GM18867 (cell line): Measurements from ENCODE around the gene COLGALT1.
"Not testable (repeated sequence)": the region's sequence is repeated elsewhere in the genome, so short reads cannot be mapped to it uniquely, and the experiment has no call there.

ENCODE experiments used
- ATAC-seq: cut with Tn5 transposase; IDR thresholded peaks from one replicate; pipeline ENCODE4 v1.9.1; 2021; ENCODE audit warnings: mild to moderate bottlenecking, moderate library complexity; ENCODE audit not compliant: unreplicated experiment

Gene COLGALT1

DNA sequence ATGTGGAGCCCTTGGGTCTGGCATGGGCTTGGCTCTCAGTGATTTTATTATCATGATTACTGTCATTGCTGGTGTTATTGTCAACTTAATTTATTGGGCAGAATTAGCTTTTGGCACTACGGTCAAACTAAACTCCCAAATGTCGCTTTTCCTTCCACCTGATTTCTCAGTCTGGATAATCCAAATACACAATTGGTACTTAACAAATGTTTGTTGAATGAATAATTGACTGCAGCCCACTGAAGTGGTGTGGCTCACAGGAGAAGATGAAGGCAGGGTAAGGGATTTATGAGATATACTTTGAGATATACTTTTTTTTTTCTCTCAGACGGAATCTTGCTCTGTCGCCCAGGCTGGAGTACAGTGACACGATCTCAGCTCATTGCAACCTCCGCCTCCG is 1.5 kb downstream of the COLGALT1 start:
- no peak for ATAC-seq

DNA sequence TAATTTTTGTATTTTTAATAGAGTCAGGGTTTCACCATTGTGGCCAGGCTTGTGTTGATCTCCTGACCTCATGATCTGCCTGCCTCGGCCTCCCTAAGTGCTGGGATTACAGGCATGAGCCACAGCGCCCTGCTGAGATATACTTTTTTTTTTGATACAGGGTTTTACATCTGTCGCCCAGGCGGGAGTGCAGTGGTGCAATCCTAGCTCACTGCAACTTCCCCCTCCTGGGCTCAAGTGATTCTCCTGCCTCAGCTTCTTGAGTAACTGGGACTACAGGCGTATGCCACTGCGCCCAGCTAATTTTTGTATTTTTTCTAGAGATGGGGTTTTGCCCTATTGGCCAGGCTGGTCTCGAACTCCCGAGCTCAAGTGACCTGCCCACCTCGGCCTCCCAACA is 2.0 kb downstream of the COLGALT1 start:
- ATAC-seq, result no peak

GRCh38 chr19:17560205-17560595 is 4.8 kb downstream of the COLGALT1 start:
- ATAC-seq, result no peak

- no peak for ATAC-seq
Measured at GRCh38 chr19:17562097-17562496, 6.6 kb downstream of the COLGALT1 start.

- ATAC-seq, result no peak
Measured at GRCh38 chr19:17562561-17562960, 7.1 kb downstream of the COLGALT1 start.

GRCh38 chr19:17564781-17565180 is 9.3 kb downstream of the COLGALT1 start:
- ATAC-seq, result no peak

GRCh38 chr19:17565611-17566010 is 10.2 kb downstream of the COLGALT1 start:
- no peak for ATAC-seq

DNA sequence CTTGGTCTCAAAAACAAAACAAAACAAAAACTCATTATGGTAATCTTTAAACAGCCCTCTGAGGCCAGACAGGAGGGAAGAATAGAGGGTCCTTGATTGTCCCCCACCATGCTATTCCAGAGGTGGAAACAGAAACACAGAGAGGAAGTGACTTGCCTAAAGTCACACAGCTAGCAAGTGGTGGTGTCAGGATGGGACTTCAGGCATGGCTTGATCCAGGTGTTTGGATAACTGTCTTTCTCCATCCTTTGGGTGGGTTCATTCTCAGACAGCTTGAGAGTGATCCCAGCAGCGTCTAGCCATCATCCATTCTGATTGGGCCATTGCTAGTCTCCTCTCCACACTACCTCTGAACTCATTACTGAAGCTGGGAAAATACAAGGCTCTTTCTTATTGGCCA is 12.5 kb downstream of the COLGALT1 start:
- no peak for ATAC-seq

- not testable (repeated sequence) for ATAC-seq
Measured at GRCh38 chr19:17570291-17570690, 14.8 kb downstream of the COLGALT1 start.

GRCh38 chr19:17570791-17571190 is 15.3 kb downstream of the COLGALT1 start:
- no peak for ATAC-seq

GRCh38 chr19:17572638-17573037 is 17.2 kb downstream of the COLGALT1 start:
- ATAC-seq, result no peak

DNA sequence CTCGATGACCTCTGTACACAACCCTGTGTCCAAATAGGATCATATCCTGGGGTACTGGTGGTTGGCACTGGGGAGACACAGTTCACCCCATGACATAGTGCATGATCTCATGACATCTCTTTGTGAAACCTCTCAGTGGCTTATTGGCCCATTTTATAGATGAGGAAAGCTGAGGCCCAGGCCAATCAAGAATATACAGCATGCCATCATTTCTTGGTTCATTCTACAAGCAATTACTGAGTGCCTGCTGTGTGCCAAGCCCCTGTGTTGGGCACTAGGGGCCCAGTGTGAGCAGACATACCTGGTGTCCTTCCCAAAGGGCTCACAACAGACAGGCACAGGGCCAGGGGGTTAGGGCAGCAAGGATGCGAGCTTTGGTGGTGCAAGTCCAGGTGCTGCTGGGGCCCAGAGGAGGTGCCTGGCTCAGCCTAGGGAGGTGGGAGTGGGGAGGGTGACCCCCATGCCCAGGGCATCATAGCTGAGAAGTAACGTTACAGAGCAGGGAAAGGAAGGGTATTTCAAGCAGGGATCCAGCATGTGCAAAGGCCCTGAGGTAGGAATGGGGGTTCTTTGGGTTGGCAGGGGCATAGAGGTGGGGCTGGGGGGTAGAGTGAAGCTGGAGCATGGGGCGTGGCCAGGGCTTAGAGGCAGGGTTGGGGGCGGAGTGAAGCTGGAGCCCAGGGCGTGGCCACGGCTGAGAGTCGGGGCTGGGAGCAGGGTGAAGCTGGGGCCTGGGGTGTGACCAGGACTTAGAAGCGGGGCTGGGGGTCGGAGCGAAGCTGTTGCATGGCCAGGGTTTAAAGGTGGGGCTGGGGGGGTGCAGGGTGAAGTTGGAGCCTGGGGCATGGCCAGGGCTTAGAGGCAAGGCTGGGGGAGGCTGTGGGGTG is 20.7 kb downstream of the COLGALT1 start:
- no peak for ATAC-seq

GRCh38 chr19:17576758-17577456 is 21.5 kb downstream of the COLGALT1 start:
- no peak for ATAC-seq

DNA sequence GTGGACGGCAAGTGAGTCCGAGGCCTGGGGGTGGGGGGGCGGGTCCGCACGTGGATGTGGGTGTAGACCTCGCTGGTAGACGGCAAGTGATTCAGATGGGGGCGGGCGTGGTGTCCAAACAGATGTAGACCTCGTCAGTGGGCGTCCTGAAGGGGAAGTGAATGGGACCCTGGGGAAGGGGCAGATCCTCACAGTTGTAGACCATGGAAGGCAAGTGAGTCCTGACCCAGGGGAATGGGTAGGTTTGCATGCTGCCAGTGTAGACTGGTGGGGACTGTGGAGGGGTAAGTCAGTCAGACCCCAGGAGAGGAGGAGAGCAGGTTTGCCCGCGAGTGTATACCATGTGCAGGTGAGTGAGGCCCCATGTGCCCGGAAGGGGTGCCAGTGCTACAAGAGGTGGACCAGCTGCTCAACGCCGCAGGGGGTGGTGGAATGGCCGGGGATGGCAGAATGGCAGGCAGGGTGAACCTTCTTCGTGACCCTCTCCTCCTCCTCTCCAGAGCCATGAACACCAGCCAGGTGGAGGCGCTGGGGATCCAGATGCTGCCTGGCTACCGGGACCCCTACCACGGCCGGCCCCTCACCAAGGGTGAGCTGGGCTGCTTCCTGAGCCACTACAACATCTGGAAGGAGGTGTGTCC is 22.1 kb downstream of the COLGALT1 start:
- no peak for ATAC-seq

GRCh38 chr19:17579661-17580244 is 24.3 kb downstream of the COLGALT1 start:
- peak; percentile 41 for ATAC-seq

- ATAC-seq, result no peak
Measured at GRCh38 chr19:17580470-17581144, 25.2 kb downstream of the COLGALT1 start.

DNA sequence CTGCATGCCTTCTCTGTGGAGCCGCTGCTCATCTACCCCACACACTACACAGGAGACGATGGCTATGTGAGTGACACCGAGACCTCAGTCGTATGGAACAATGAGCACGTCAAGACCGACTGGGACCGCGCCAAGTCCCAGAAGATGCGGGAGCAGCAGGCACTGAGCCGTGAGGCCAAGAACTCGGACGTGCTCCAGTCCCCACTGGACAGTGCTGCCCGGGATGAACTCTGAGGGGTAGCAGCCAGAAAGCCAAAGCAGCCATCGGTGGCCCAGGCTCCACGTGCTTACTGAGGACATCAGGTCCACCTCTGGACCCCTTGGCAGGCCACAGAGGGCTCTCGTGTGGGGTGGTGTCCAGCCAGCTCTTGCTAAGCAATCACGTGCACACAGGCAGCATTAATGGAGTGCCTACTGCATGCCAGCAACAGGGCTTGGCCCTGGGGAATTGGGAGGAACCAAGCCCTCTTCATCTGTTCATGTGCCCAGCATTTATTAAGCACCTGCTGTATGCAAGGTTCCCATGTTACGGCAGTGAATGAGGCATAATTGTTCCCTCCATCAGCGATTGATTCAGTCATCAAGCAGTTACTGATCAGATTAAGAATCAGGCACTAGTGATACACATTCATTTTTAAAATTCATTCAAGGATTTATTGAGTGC is 25.9 kb downstream of the COLGALT1 start:
- ATAC-seq, result no peak

GRCh38 chr19:17582613-17583012 is 27.2 kb downstream of the COLGALT1 start:
- no peak for ATAC-seq

DNA sequence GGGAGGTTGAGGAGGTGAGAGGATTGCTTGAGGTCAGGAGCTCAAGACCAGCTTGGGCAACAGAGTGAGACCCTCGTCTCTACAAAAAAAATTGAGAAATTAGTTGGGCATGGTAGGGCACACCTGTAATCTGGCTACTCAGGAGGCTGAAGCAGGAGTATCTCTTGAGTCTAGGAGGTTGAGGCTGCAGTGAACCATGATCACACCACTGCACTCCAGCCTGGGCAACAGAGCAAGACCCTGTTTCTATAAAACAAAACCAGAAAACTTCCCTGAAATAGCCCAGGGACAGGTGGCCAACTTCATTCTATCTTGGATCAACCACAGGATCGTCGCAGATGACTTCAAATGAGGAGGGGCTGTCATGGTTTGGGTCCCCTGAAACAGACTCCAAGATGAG is 28.7 kb downstream of the COLGALT1 start:
- ATAC-seq, result no peak

GRCh38 chr19:17585395-17585794 is 29.9 kb downstream of the COLGALT1 start:
- ATAC-seq, result not testable (repeated sequence)
